ENCODE data around the gene CDSN. TPM values are rescaled to one million over a fixed set of nuclear protein-coding genes. Genes with fewer than 3 reads are reported as not detected.
"Not testable (repeated sequence)": the region's sequence is repeated elsewhere in the genome, so short reads cannot be mapped to it uniquely, and the experiment has no call there.

The CDSN gene
- total and polyA plus RNA-seq, 9 donors, result 0.07 TPM; not detected in 8

- H3K9me3 ChIP-seq (replicated peaks; ENCODE audit: control insufficient read depth, low read depth, low read length); DNase-seq; H3K27ac ChIP-seq (ENCODE audit: low read length); H3K4me3 ChIP-seq (ENCODE audit: low read length); H3K27me3 ChIP-seq (ENCODE audit: control insufficient read depth, insufficient read depth, low read length); H3K36me3 ChIP-seq (ENCODE audit: control insufficient read depth, insufficient read depth, low read length); H3K4me1 ChIP-seq (ENCODE audit: control insufficient read depth, insufficient read depth, low read length): not testable (repeated sequence)
- no CpG with 5 or more reads among the region's 11 CpGs for WGBS (ENCODE audit: insufficient coverage)
Observed at GRCh38 chr6:31067891-31068668, 52.2 kb downstream of the CDSN start.

- H3K27ac ChIP-seq (ENCODE audit: low read length); H3K9me3 ChIP-seq (replicated peaks; ENCODE audit: control insufficient read depth, low read depth, low read length); H3K36me3 ChIP-seq (ENCODE audit: control insufficient read depth, insufficient read depth, low read length); H3K27me3 ChIP-seq (ENCODE audit: control insufficient read depth, insufficient read depth, low read length); DNase-seq; H3K4me3 ChIP-seq (ENCODE audit: low read length); H3K4me1 ChIP-seq (ENCODE audit: control insufficient read depth, insufficient read depth, low read length): not testable (repeated sequence)
- WGBS (ENCODE audit: insufficient coverage), result 96% methylated on average over 4 of the region's 32 CpGs
Observed at GRCh38 chr6:31067028-31067427, 53.2 kb downstream of the CDSN start.

DNA sequence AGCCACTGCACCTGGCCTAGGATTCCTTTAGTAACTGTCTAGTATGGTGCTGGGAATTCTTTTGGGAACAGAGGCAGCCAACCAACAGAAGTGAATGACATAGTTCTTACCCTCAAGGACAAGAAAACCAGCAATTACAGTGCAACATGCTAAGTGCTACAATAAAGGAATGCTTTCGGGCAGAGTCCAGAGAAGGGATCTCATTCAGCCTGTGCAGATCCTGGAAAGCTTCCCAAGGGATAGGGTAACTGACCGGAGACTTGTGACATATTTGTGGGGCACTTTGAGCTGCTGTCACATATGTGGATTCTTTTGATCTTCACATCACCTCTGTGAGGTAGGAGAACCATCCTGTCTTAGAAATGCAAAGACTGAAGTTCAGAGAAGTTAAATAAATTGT is 54.7 kb downstream of the CDSN start:
- no peak for DNase-seq
- Histone ChIP-seq H3K27me3 (ENCODE audit: control insufficient read depth, insufficient read depth, low read length) (peaks cover 4% of the 10 kb centered on the region), H3K4me3 (ENCODE audit: low read length) (no peak overlapping the region), H3K4me1 (ENCODE audit: control insufficient read depth, insufficient read depth, low read length) (no peaks in the 10 kb centered on the region), H3K27ac (ENCODE audit: low read length) (no peak overlapping the region), H3K36me3 (ENCODE audit: control insufficient read depth, insufficient read depth, low read length) (no peaks in the 10 kb centered on the region), H3K9me3 (replicated peaks; ENCODE audit: control insufficient read depth, low read depth, low read length) (no peaks in the 10 kb centered on the region)
- 40% methylated on average over 1 of the region's 2 CpGs for WGBS (ENCODE audit: insufficient coverage)

Other genes with a start within 250 kb of the CDSN start
- 42.4 TPM for gene DDR1, start 235.9 kb downstream of the CDSN start, total RNA-seq
- gene DDR1, start 235.9 kb downstream of the CDSN start, polyA plus RNA-seq (ENCODE audit: insufficient read depth in 1 of 8, insufficient read length in 8 of 8, low replicate concordance in 1 of 8), result 10 to 100 TPM; 55.2 to 87.4 (median 70.1) TPM
- 15.5 TPM for gene GTF2H4, start 212.2 kb downstream of the CDSN start, total RNA-seq
- gene GTF2H4, start 212.2 kb downstream of the CDSN start, polyA plus RNA-seq (ENCODE audit: insufficient read depth in 1 of 8, insufficient read length in 8 of 8, low replicate concordance in 1 of 8), result 10 to 100 TPM; 22.0 to 26.5 (median 24.1) TPM
- gene VARS2, start 206.2 kb downstream of the CDSN start, total RNA-seq, result 23.4 TPM
- gene VARS2, start 206.2 kb downstream of the CDSN start, polyA plus RNA-seq (ENCODE audit: insufficient read depth in 1 of 8, insufficient read length in 8 of 8, low replicate concordance in 1 of 8), result 10 to 100 TPM; 20.1 to 34.8 (median 27.7) TPM
- not detected for gene SFTA2, start 188.3 kb downstream of the CDSN start, total RNA-seq
- gene SFTA2, start 188.3 kb downstream of the CDSN start, polyA plus RNA-seq (ENCODE audit: insufficient read depth in 1 of 8, insufficient read length in 8 of 8, low replicate concordance in 1 of 8), result under 1 TPM in 3 of 8 donors, not detected in 5; 0.37 to 0.66 (median 0.47) TPM
- gene MUCL3, start 179.5 kb downstream of the CDSN start, total RNA-seq, result not detected
- gene MUCL3, start 179.5 kb downstream of the CDSN start, polyA plus RNA-seq (ENCODE audit: insufficient read depth in 1 of 8, insufficient read length in 8 of 8, low replicate concordance in 1 of 8), result under 1 TPM in 2 of 8 donors, not detected in 6; 0.05 to 0.15 TPM
- gene MUC21, start 136.7 kb downstream of the CDSN start, total RNA-seq, result not detected
- under 1 TPM in 1 of 8 donors, not detected in 7; 0.25 TPM for gene MUC21, start 136.7 kb downstream of the CDSN start, polyA plus RNA-seq (ENCODE audit: insufficient read depth in 1 of 8, insufficient read length in 8 of 8, low replicate concordance in 1 of 8)
- gene MUC22, start 110.0 kb downstream of the CDSN start, total RNA-seq, result not detected
- gene MUC22, start 110.0 kb downstream of the CDSN start, polyA plus RNA-seq (ENCODE audit: insufficient read depth in 1 of 8, insufficient read length in 8 of 8, low replicate concordance in 1 of 8), result 1 to 10 TPM in 1 of 8 donors, under 1 TPM in 2, not detected in 5; 0.04 to 2.4 (median 0.12) TPM
- not detected for gene C6orf15, start 7.9 kb downstream of the CDSN start, total RNA-seq
- not detected for gene C6orf15, start 7.9 kb downstream of the CDSN start, polyA plus RNA-seq (ENCODE audit: insufficient read depth in 1 of 8, insufficient read length in 8 of 8, low replicate concordance in 1 of 8)
- 1.3 TPM for gene PSORS1C1, start 5.6 kb downstream of the CDSN start, total RNA-seq
- gene PSORS1C1, start 5.6 kb downstream of the CDSN start, polyA plus RNA-seq (ENCODE audit: insufficient read depth in 1 of 8, insufficient read length in 8 of 8, low replicate concordance in 1 of 8), result 1 to 10 TPM in 1 of 8 donors, under 1 TPM in 7; 0.22 to 1.4 (median 0.70) TPM
- not detected for gene PSORS1C2, start 18.6 kb upstream of the CDSN start, total RNA-seq
- gene PSORS1C2, start 18.6 kb upstream of the CDSN start, polyA plus RNA-seq (ENCODE audit: insufficient read depth in 1 of 8, insufficient read length in 8 of 8, low replicate concordance in 1 of 8), result under 1 TPM in 6 of 8 donors, not detected in 2; 0.09 to 0.27 (median 0.26) TPM
- 16.4 TPM for gene CCHCR1, start 37.4 kb upstream of the CDSN start, total RNA-seq
- 10 to 100 TPM; 15.1 to 21.2 (median 17.6) TPM for gene CCHCR1, start 37.4 kb upstream of the CDSN start, polyA plus RNA-seq (ENCODE audit: insufficient read depth in 1 of 8, insufficient read length in 8 of 8, low replicate concordance in 1 of 8)
- gene TCF19, start 38.1 kb upstream of the CDSN start, total RNA-seq, result 11.3 TPM
- gene TCF19, start 38.1 kb upstream of the CDSN start, polyA plus RNA-seq (ENCODE audit: insufficient read depth in 1 of 8, insufficient read length in 8 of 8, low replicate concordance in 1 of 8), result 10 to 100 TPM in 7 of 8 donors, 1 to 10 TPM in 1; 9.3 to 18.4 (median 13.5) TPM
- gene POU5F1, start 50.2 kb upstream of the CDSN start, total RNA-seq, result 0.13 TPM
- 1 to 10 TPM in 1 of 8 donors, under 1 TPM in 7; 0.29 to 1.3 (median 0.45) TPM for gene POU5F1, start 50.2 kb upstream of the CDSN start, polyA plus RNA-seq (ENCODE audit: insufficient read depth in 1 of 8, insufficient read length in 8 of 8, low replicate concordance in 1 of 8)
- 26.0 TPM for gene HLA-C, start 151.6 kb upstream of the CDSN start, total RNA-seq
- gene HLA-C, start 151.6 kb upstream of the CDSN start, polyA plus RNA-seq (ENCODE audit: insufficient read depth in 1 of 8, insufficient read length in 8 of 8, low replicate concordance in 1 of 8), result 10 to 100 TPM; 34.5 to 71.6 (median 53.0) TPM
- gene HLA-B, start 236.7 kb upstream of the CDSN start, total RNA-seq, result 139 TPM
- 100 to 1,000 TPM in 7 of 8 donors, 10 to 100 TPM in 1; 93.4 to 266 (median 132) TPM for gene HLA-B, start 236.7 kb upstream of the CDSN start, polyA plus RNA-seq (ENCODE audit: insufficient read depth in 1 of 8, insufficient read length in 8 of 8, low replicate concordance in 1 of 8)

All from muscle of leg (tissue), 11 donors.